Globus pallidus (tissue), 1 donor: ENCODE measurements around the gene IFIT1B.
"Not testable (repeated sequence)": the region's sequence is repeated elsewhere in the genome, so short reads cannot be mapped to it uniquely, and the experiment has no call there.

Experiments
- DNase-seq: peaks from one replicate; pipeline ENCODE4 v3.0.0-alpha.2; 2015; ENCODE audit warnings: low spot score

Gene IFIT1B

GRCh38 chr10:89377705-89378637 lies at the start of gene IFIT1B:
Gene IFIT1B (plus strand): TSS chr10:89378056. CDS start chr10:89378136, 80 bp downstream.
- DNase-seq = no peak

- DNase-seq = no peak
Measured at GRCh38 chr10:89329151-89329550, 48.7 kb upstream of the IFIT1B start.

- not testable (repeated sequence) for DNase-seq
Measured at GRCh38 chr10:89330014-89330413, 47.8 kb upstream of the IFIT1B start.

- no peak for DNase-seq
Measured at GRCh38 chr10:89330537-89331212, 47.2 kb upstream of the IFIT1B start.

GRCh38 chr10:89331487-89332122 lies 46.3 kb upstream of the IFIT1B start:
- DNase-seq = not testable (repeated sequence)

GRCh38 chr10:89332123-89332633 lies 45.7 kb upstream of the IFIT1B start:
- peak; percentile 69 for DNase-seq

GRCh38 chr10:89335226-89335625 lies 42.6 kb upstream of the IFIT1B start:
- no peak for DNase-seq

GRCh38 chr10:89336241-89336640 lies 41.6 kb upstream of the IFIT1B start:
- no peak for DNase-seq

- DNase-seq = no peak
Measured at GRCh38 chr10:89337484-89337883, 40.4 kb upstream of the IFIT1B start.

- DNase-seq = no peak
Measured at GRCh38 chr10:89338713-89339112, 39.1 kb upstream of the IFIT1B start.

- no peak for DNase-seq
Measured at GRCh38 chr10:89339875-89340274, 38.0 kb upstream of the IFIT1B start.

- DNase-seq = no peak
Measured at GRCh38 chr10:89341649-89342048, 36.2 kb upstream of the IFIT1B start.

GRCh38 chr10:89342206-89342958 lies 35.5 kb upstream of the IFIT1B start:
- DNase-seq = peak; percentile 97

GRCh38 chr10:89343089-89343767 lies 34.6 kb upstream of the IFIT1B start:
- peak; percentile 48 for DNase-seq

- DNase-seq = no peak
Measured at GRCh38 chr10:89344156-89344555, 33.7 kb upstream of the IFIT1B start.

GRCh38 chr10:89345367-89346000 lies 32.4 kb upstream of the IFIT1B start:
- DNase-seq = no peak

- no peak for DNase-seq
Measured at GRCh38 chr10:89346405-89347254, 31.2 kb upstream of the IFIT1B start.

- DNase-seq = no peak
Measured at GRCh38 chr10:89347701-89348457, 30.0 kb upstream of the IFIT1B start.

- no peak for DNase-seq
Measured at GRCh38 chr10:89348481-89348880, 29.4 kb upstream of the IFIT1B start.
